HepG2 (cell line): ENCODE data around the gene HSD3B7. TPM values are rescaled to one million over a fixed set of nuclear protein-coding genes. Genes with fewer than 3 reads are reported as not detected.

Experiments
- ARNT2 ChIP-seq: sonication (generic); formaldehyde crosslinking; IDR thresholded peaks from 2 replicates; pipeline ENCODE4 v1.8.0; 2022; ENCODE audit warnings: mild to moderate bottlenecking, low read depth, missing genetic modification reagents, moderate library complexity
- BORCS8-MEF2B ChIP-seq: sonication (generic); formaldehyde crosslinking; IDR thresholded peaks from 2 replicates; pipeline ENCODE4 v1.8.0; 2022; ENCODE audit warnings: mild to moderate bottlenecking, missing genetic modification reagents
- KMT2B ChIP-seq: IDR thresholded peaks from 2 replicates; pipeline ENCODE4 v1.6.1; 2016; ENCODE audit warnings: missing genetic modification reagents, missing compliant biosample characterization
- PAWR ChIP-seq: sonication (generic); formaldehyde crosslinking; IDR thresholded peaks from 2 replicates; pipeline ENCODE4 v1.4.0; 2020; ENCODE audit warnings: missing genetic modification reagents, mild to moderate bottlenecking, borderline replicate concordance
- SIN3A ChIP-seq: IDR thresholded peaks from 2 replicates; pipeline ENCODE4 v1.6.1; 2011; ENCODE audit warnings: low read depth, mild to moderate bottlenecking, control low read depth, low read length, borderline replicate concordance
- SNAI1 ChIP-seq: sonication (generic); formaldehyde crosslinking; IDR thresholded peaks from 2 replicates; pipeline ENCODE4 v1.5.0; 2020; ENCODE audit warnings: mild to moderate bottlenecking, missing genetic modification reagents, borderline replicate concordance
- TAF15 ChIP-seq: fragments of 200-400 bp; formaldehyde crosslinking; IDR thresholded peaks from one replicate; pipeline ENCODE4 v1.6.1; 2018; ENCODE audit warnings: mild to moderate bottlenecking, low read depth, low read length; ENCODE audit not compliant: poor library complexity, severe bottlenecking
- TBX3 ChIP-seq: fragments of 450-650 bp; IDR thresholded peaks from 2 replicates; pipeline ENCODE4 v1.6.1; 2017; ENCODE audit warnings: antibody characterized with exemption, mild to moderate bottlenecking, inconsistent platforms, borderline replicate concordance
- ZNF230 ChIP-seq: sonication (generic); formaldehyde crosslinking; IDR thresholded peaks from 2 replicates; pipeline ENCODE4 v1.4.0; 2020; ENCODE audit warnings: mild to moderate bottlenecking, missing genetic modification reagents
- ZNF235 ChIP-seq: sonication (generic); formaldehyde crosslinking; IDR thresholded peaks from 2 replicates; pipeline ENCODE4 v1.8.1; 2023; ENCODE audit warnings: mild to moderate bottlenecking, missing genetic modification reagents, borderline replicate concordance
- ZNF317 ChIP-seq: sonication (generic); formaldehyde crosslinking; IDR thresholded peaks from 2 replicates; pipeline ENCODE4 v1.5.0; 2020; ENCODE audit warnings: mild to moderate bottlenecking, missing genetic modification reagents
- ZNF619 ChIP-seq: sonication (generic); formaldehyde crosslinking; IDR thresholded peaks from 2 replicates; pipeline ENCODE4 v1.4.0; 2020; ENCODE audit warnings: mild to moderate bottlenecking, missing genetic modification reagents
- ZNF709 ChIP-seq: sonication (generic); formaldehyde crosslinking; IDR thresholded peaks from 2 replicates; pipeline ENCODE4 v1.5.0; 2020; ENCODE audit warnings: mild to moderate bottlenecking, missing genetic modification reagents
- ZNF761 ChIP-seq: sonication (generic); formaldehyde crosslinking; conservative IDR thresholded peaks from 2 replicates; pipeline ENCODE4 v1.4.0; 2020; ENCODE audit warnings: mild to moderate bottlenecking, missing genetic modification reagents
- polyA plus RNA-seq, 8 experiments: library from polyadenylated mRNA; depleted of rRNA in 3 of 8; stranded (reverse) in 7 of 8; unstranded in 1 of 8; fragments of >200 nt; fragmentation: Illumina TruSeq in 4 of 8; extraction: Trizol in 4 of 8; gene quantifications; 2 replicates each; pipeline versions ENCODE4 v1.2.1 to v1.2.3, GENCODE V29; 2011 to 2016; ENCODE audit warnings: low read depth in 4 of 8, missing spikeins in 1 of 8, mixed read lengths in 1 of 8; ENCODE audit not compliant: insufficient read depth in 1 of 8
- total RNA-seq, 5 experiments: library from RNA; depleted of rRNA; stranded (reverse); fragments of >200 nt; fragmentation: Illumina TruSeq; extraction: Trizol; gene quantifications; 2 replicates each; pipeline ENCODE4 v1.2.3, GENCODE V29; 2016; ENCODE audit warnings: low read depth in 1 of 5
- TF ChIP-seq, protein P1 (sequence below): sonication (generic); formaldehyde crosslinking; IDR thresholded peaks from 2 replicates; pipeline ENCODE4 v1.5.1; 2020; ENCODE audit warnings: mild to moderate bottlenecking, missing genetic modification reagents, moderate library complexity
- TF ChIP-seq, protein P2 (sequence below): sonication (generic); formaldehyde crosslinking; IDR thresholded peaks from 2 replicates; pipeline ENCODE4 v1.4.0; 2020; ENCODE audit warnings: low read depth, mild to moderate bottlenecking, missing genetic modification reagents
- TF ChIP-seq, protein P3 (sequence below): sonication (generic); formaldehyde crosslinking; IDR thresholded peaks from 2 replicates; pipeline ENCODE4 v1.4.0; 2020; ENCODE audit warnings: missing genetic modification reagents, borderline replicate concordance
- TF ChIP-seq, protein P4 (sequence below): sonication (generic); formaldehyde crosslinking; IDR thresholded peaks from 2 replicates; pipeline ENCODE4 v1.5.0; 2020; ENCODE audit warnings: missing genetic modification reagents

The HSD3B7 gene
- total and polyA plus RNA-seq, 2 of the 13 experiments (the other 11 are each of a cell fraction or from before 2014, with no cell fraction given) = 32.9 to 69.7 TPM

DNA sequence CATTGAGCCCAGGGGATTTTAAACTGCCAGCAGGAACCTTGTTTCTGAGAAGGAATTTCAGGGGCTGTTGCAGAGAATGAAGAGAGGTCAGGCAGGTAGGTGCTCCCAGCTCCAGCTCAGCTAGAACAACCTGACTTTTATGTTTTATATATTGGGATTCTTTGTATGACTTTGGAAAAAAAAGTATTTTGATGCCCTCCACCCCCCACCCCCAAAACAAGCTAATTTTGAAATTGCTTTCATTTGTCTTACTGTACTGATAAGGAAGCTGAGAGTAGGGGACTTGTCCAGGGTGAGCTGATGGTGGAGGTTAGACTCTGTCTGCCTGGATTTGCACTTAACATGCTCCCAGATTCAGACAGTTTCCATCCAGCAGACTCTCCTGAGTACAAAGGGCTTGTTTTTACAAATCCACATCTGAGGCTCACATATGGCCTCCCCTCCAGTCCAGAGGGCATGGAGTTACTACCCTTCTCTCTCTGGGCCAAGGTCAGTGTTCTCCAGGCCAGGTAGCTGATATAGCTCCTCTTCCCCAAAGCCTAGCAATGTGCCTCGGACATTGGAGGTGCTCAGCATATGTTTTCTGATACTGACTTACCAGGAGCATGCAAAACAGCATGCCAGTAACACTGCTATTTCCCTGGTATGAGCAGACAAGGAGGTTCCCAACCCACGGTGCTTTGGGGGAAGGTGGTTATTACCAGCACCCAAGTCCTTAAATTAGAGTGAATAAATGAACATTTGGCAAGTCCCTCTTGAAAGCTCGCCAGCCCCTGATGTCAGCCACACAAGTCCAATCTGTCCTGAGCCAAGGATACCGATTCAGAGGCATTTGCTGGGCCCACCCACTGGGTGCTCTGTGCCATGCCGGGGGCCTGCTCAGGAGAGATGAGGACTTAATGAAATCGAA lies 14.1 kb downstream of the HSD3B7 start (continued):
- TF ChIP-seq, protein P1, sequence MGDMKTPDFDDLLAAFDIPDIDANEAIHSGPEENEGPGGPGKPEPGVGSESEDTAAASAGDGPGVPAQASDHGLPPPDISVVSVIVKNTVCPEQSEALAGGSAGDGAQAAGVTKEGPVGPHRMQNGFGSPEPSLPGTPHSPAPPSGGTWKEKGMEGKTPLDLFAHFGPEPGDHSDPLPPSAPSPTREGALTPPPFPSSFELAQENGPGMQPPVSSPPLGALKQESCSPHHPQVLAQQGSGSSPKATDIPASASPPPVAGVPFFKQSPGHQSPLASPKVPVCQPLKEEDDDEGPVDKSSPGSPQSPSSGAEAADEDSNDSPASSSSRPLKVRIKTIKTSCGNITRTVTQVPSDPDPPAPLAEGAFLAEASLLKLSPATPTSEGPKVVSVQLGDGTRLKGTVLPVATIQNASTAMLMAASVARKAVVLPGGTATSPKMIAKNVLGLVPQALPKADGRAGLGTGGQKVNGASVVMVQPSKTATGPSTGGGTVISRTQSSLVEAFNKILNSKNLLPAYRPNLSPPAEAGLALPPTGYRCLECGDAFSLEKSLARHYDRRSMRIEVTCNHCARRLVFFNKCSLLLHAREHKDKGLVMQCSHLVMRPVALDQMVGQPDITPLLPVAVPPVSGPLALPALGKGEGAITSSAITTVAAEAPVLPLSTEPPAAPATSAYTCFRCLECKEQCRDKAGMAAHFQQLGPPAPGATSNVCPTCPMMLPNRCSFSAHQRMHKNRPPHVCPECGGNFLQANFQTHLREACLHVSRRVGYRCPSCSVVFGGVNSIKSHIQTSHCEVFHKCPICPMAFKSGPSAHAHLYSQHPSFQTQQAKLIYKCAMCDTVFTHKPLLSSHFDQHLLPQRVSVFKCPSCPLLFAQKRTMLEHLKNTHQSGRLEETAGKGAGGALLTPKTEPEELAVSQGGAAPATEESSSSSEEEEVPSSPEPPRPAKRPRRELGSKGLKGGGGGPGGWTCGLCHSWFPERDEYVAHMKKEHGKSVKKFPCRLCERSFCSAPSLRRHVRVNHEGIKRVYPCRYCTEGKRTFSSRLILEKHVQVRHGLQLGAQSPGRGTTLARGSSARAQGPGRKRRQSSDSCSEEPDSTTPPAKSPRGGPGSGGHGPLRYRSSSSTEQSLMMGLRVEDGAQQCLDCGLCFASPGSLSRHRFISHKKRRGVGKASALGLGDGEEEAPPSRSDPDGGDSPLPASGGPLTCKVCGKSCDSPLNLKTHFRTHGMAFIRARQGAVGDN (CRISPR knock-in tag) = peak; percentile 31; the same call in 1 of the 2 replicates
- no peak for TF ChIP-seq SIN3A
- TF ChIP-seq, protein P2, sequence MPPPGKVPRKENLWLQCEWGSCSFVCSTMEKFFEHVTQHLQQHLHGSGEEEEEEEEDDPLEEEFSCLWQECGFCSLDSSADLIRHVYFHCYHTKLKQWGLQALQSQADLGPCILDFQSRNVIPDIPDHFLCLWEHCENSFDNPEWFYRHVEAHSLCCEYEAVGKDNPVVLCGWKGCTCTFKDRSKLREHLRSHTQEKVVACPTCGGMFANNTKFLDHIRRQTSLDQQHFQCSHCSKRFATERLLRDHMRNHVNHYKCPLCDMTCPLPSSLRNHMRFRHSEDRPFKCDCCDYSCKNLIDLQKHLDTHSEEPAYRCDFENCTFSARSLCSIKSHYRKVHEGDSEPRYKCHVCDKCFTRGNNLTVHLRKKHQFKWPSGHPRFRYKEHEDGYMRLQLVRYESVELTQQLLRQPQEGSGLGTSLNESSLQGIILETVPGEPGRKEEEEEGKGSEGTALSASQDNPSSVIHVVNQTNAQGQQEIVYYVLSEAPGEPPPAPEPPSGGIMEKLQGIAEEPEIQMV (CRISPR knock-in tag) = peak; percentile 63; the same call in 1 of the 2 replicates
- no peak for TF ChIP-seq KMT2B (CRISPR knock-in tag)
- no peak; the same call in 1 of the 2 replicates for TF ChIP-seq ZNF709
- TF ChIP-seq, protein P3, sequence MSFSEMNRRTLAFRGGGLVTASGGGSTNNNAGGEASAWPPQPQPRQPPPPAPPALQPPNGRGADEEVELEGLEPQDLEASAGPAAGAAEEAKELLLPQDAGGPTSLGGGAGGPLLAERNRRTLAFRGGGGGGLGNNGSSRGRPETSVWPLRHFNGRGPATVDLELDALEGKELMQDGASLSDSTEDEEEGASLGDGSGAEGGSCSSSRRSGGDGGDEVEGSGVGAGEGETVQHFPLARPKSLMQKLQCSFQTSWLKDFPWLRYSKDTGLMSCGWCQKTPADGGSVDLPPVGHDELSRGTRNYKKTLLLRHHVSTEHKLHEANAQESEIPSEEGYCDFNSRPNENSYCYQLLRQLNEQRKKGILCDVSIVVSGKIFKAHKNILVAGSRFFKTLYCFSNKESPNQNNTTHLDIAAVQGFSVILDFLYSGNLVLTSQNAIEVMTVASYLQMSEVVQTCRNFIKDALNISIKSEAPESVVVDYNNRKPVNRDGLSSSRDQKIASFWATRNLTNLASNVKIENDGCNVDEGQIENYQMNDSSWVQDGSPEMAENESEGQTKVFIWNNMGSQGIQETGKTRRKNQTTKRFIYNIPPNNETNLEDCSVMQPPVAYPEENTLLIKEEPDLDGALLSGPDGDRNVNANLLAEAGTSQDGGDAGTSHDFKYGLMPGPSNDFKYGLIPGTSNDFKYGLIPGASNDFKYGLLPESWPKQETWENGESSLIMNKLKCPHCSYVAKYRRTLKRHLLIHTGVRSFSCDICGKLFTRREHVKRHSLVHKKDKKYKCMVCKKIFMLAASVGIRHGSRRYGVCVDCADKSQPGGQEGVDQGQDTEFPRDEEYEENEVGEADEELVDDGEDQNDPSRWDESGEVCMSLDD (CRISPR knock-in tag) = no peak; the same call in 1 of the 2 replicates
- peak; percentile 68; the same call in 1 of the 2 replicates for TF ChIP-seq ZNF619 (CRISPR knock-in tag)
- TF ChIP-seq, protein P4, sequence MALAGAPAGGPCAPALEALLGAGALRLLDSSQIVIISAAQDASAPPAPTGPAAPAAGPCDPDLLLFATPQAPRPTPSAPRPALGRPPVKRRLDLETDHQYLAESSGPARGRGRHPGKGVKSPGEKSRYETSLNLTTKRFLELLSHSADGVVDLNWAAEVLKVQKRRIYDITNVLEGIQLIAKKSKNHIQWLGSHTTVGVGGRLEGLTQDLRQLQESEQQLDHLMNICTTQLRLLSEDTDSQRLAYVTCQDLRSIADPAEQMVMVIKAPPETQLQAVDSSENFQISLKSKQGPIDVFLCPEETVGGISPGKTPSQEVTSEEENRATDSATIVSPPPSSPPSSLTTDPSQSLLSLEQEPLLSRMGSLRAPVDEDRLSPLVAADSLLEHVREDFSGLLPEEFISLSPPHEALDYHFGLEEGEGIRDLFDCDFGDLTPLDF = no peak
- TF ChIP-seq ZNF317 (CRISPR knock-in tag) = peak; percentile 84
- TF ChIP-seq ZNF230 (CRISPR knock-in tag) = 0 out of 2 replicates have a peak, but pooled peaks have one; percentile 68
- 0 out of 2 replicates have a peak, but pooled peaks have one; percentile 56 for TF ChIP-seq ARNT2 (CRISPR knock-in tag)
- TF ChIP-seq PAWR (CRISPR knock-in tag) = no peak
- TF ChIP-seq SNAI1 = no peak
- peak; percentile 63; the same call in 1 of the 2 replicates for TF ChIP-seq BORCS8-MEF2B
- TF ChIP-seq ZNF235 (CRISPR knock-in tag) = 0 out of 2 replicates have a peak, but pooled peaks have one; percentile 80
- 0 out of 2 replicates have a peak, but pooled peaks have one; percentile 56 for TF ChIP-seq ZNF761 (CRISPR knock-in tag)
- no peak for TF ChIP-seq TBX3
- TF ChIP-seq TAF15 = no peak
